RWPE1 (cell line): ENCODE results near the gene NTF4.
A peak's percentile ranks its signal among the peaks of the same experiment; 100 is the strongest.

ENCODE experiments used
- CTCF ChIA-PET: fragments of 350-600 bp; sonication (Branson Sonifier 250); formaldehyde crosslinking; extraction: SDS; loops from one replicate; lab custom pipeline; 2021; lab: Yijun Ruan, JAX
- POLR2A ChIA-PET: fragments of 400-600 bp; formaldehyde crosslinking; extraction: SDS; loops from one replicate; lab custom pipeline; 2020; ENCODE audit warnings: antibody characterized with exemption; ENCODE audit not compliant: low non-redundant PET; lab: Yijun Ruan, JAX
- DNase-seq: peaks from one replicate; pipeline ENCODE4 v3.0.0; 2012; ENCODE audit warnings: low spot score
- H3K27ac ChIP-seq: fragments of 450-650 bp; 2 replicates; pipeline ENCODE4 v1.5.1; 2017
- CTCF ChIP-seq: fragments of 450-650 bp; conservative IDR thresholded peaks from 2 replicates; pipeline ENCODE4 v1.5.1; 2017; ENCODE audit warnings: low read depth, mild to moderate bottlenecking

Gene NTF4

GRCh38 chr19:49067554-49067953 lies 2.9 kb upstream of the NTF4 start:
- no peak for DNase-seq
- no peak for TF ChIP-seq CTCF
- no peak overlapping the region for H3K27ac ChIP-seq
- ChIA-PET CTCF (no interaction called here), POLR2A (interaction anchor here (0.6 to 0.7 kb wide), 2 partner anchors 100 to 1127 kb away, joined by 3 to 5 read pairs; no protein-coding TSS in a partner anchor)

- H3K27ac ChIP-seq, result peak overlapping the region; percentile 96
- ChIA-PET POLR2A (interaction anchor here (0.7 kb wide), 2 partner anchors 10 to 190 kb away, joined by 3 to 4 read pairs; no protein-coding TSS in a partner anchor), CTCF (interaction anchor here (0.5 to 1.1 kb wide), 2 partner anchors 8 to 271 kb away, joined by 3 to 5 read pairs; no protein-coding TSS in a partner anchor)
- no peak for TF ChIP-seq CTCF
- DNase-seq, result no peak
Measured at GRCh38 chr19:49065905-49066512, 1.4 kb upstream of the NTF4 start.

GRCh38 chr19:49064029-49064629 lies 489 bp downstream of the NTF4 start:
- CTCF ChIA-PET, result interaction anchor here (0.5 to 0.6 kb wide), 2 partner anchors 64 to 100 kb away, joined by 3 to 4 read pairs; no protein-coding TSS in a partner anchor
- POLR2A ChIA-PET, result interaction anchor here (1.4 kb wide), 1 partner anchor 71 kb away, joined by 3 read pairs; the partner anchor contains the start of genes GYS1 and RUVBL2

GRCh38 chr19:49061445-49061844 lies 3.2 kb downstream of the NTF4 start:
- H3K27ac ChIP-seq, result peak overlapping the region; percentile 96
- ChIA-PET POLR2A (no interaction called here), CTCF (no interaction called here)
- no peak for DNase-seq
- TF ChIP-seq CTCF, result no peak

More at GRCh38 chr19:49064029-49064629, 489 bp downstream of the NTF4 start:
- DNase-seq, result peak; percentile 80
- peak overlapping the region; percentile 96 for H3K27ac ChIP-seq
- TF ChIP-seq CTCF, result no peak

GRCh38 chr19:49061000-49061399 lies 3.6 kb downstream of the NTF4 start:
- POLR2A ChIA-PET, result no interaction called here
- no peak for DNase-seq
- H3K27ac ChIP-seq, result no peak overlapping the region
- CTCF ChIA-PET, result no interaction called here
- TF ChIP-seq CTCF, result no peak

GRCh38 chr19:49059053-49059452 lies 5.6 kb downstream of the NTF4 start:
- ChIA-PET POLR2A (no interaction called here), CTCF (interaction anchor here (0.8 kb wide), 1 partner anchor 14 kb away, joined by 3 read pairs; the partner anchor contains the start of gene KCNA7)
- no peak for TF ChIP-seq CTCF
- DNase-seq, result no peak
- H3K27ac ChIP-seq, result peak overlapping the region; percentile 28; the same call in 1 of the 2 replicates
